G401 (cell line): ENCODE results near the gene GJD2. TPM values are rescaled to one million over a fixed set of nuclear protein-coding genes. Genes with fewer than 3 reads are reported as not detected.

Source experiments
- DNase-seq: peaks from one replicate; pipeline ENCODE4 v3.0.0-alpha.2; 2015; ENCODE audit warnings: low spot score
- in situ Hi-C: cut with HindIII; loops from 2 replicates; pipeline ENCODE4 v1.10.0; 2016; ENCODE audit warnings: low sequenced_read_pairs, mixed read lengths
- total RNA-seq: library from RNA; depleted of rRNA; stranded (reverse); fragments of >200 nt; shearing (Covaris generic); gene quantifications from 2 replicates; pipeline ENCODE4 v1.2.3, GENCODE V29; 2014

Gene GJD2
- total RNA-seq, 1 experiment from 2014 or later: 9.6 TPM

GRCh38 chr15:34780725-34781124 lies 25.9 kb upstream of the GJD2 start:
- in situ Hi-C loops: no loop called here
- DNase-seq: no peak

GRCh38 chr15:34776606-34777105 lies 21.9 kb upstream of the GJD2 start:
- no peak for DNase-seq
- in situ Hi-C loops: no loop called here

GRCh38 chr15:34773917-34774316 lies 19.1 kb upstream of the GJD2 start:
- DNase-seq: no peak
- in situ Hi-C loops: no loop called here

- no peak for DNase-seq
- in situ Hi-C loops: no loop called here
These were observed 18.2 kb upstream of the GJD2 start for GRCh38 chr15:34773013-34773412.

- in situ Hi-C loops: no loop called here
- DNase-seq: no peak
These were observed 17.5 kb upstream of the GJD2 start for GRCh38 chr15:34772312-34772711.

- no peak for DNase-seq
- in situ Hi-C loops: no loop called here
These were observed 14.9 kb upstream of the GJD2 start for GRCh38 chr15:34769711-34770110.

GRCh38 chr15:34768530-34768929 lies 13.7 kb upstream of the GJD2 start:
- in situ Hi-C loops: no loop called here

GRCh38 chr15:34765741-34766140 lies 10.9 kb upstream of the GJD2 start:
- no peak for DNase-seq
- in situ Hi-C loops: no loop called here

More at GRCh38 chr15:34768530-34768929, 13.7 kb upstream of the GJD2 start:
- no peak for DNase-seq

- no peak for DNase-seq
- in situ Hi-C loops: no loop called here
These were observed 6.1 kb upstream of the GJD2 start for GRCh38 chr15:34760909-34761308.

- in situ Hi-C loops: no loop called here
These were observed 5.2 kb upstream of the GJD2 start for GRCh38 chr15:34759992-34760391.

GRCh38 chr15:34759347-34759746 lies 4.5 kb upstream of the GJD2 start:
- in situ Hi-C loops: no loop called here
- DNase-seq: no peak

More at GRCh38 chr15:34759992-34760391, 5.2 kb upstream of the GJD2 start:
- DNase-seq: no peak

- in situ Hi-C loops: no loop called here
- DNase-seq: no peak
These were observed 2.5 kb upstream of the GJD2 start for GRCh38 chr15:34757262-34757661.

GRCh38 chr15:34755419-34755773 lies 598 bp upstream of the GJD2 start:
- no peak for DNase-seq
- in situ Hi-C loops: no loop called here

GRCh38 chr15:34754171-34754601 lies 612 bp downstream of the GJD2 start:
- DNase-seq: no peak
- in situ Hi-C loops: no loop called here

GRCh38 chr15:34753236-34753894 lies 1.4 kb downstream of the GJD2 start:
- in situ Hi-C loops: no loop called here
- no peak for DNase-seq

- no peak for DNase-seq
- in situ Hi-C loops: no loop called here
These were observed 5.1 kb downstream of the GJD2 start for GRCh38 chr15:34749691-34750090.

- DNase-seq: no peak
- in situ Hi-C loops: no loop called here
These were observed 15.5 kb downstream of the GJD2 start for GRCh38 chr15:34739346-34739745.

GRCh38 chr15:34738002-34738401 lies 16.8 kb downstream of the GJD2 start:
- no peak for DNase-seq
- in situ Hi-C loops: no loop called here

- no peak for DNase-seq
- in situ Hi-C loops: no loop called here
These were observed 17.3 kb downstream of the GJD2 start for GRCh38 chr15:34737477-34737876.

GRCh38 chr15:34734303-34734702 lies 20.5 kb downstream of the GJD2 start:
- in situ Hi-C loops: no loop called here
- no peak for DNase-seq

GRCh38 chr15:34733621-34734020 lies 21.2 kb downstream of the GJD2 start:
- in situ Hi-C loops: no loop called here
- no peak for DNase-seq
